SKM-1 (cell line): ENCODE measurements around the gene GSTA2.
"Not testable (repeated sequence)": the region's sequence is repeated elsewhere in the genome, so short reads cannot be mapped to it uniquely, and the experiment has no call there.

Experiments
- DNase-seq: peaks from one replicate; lab custom pipeline; 2025; ENCODE audit not compliant: unreplicated experiment; lab: John Stamatoyannopoulos, UW

The GSTA2 gene

DNA sequence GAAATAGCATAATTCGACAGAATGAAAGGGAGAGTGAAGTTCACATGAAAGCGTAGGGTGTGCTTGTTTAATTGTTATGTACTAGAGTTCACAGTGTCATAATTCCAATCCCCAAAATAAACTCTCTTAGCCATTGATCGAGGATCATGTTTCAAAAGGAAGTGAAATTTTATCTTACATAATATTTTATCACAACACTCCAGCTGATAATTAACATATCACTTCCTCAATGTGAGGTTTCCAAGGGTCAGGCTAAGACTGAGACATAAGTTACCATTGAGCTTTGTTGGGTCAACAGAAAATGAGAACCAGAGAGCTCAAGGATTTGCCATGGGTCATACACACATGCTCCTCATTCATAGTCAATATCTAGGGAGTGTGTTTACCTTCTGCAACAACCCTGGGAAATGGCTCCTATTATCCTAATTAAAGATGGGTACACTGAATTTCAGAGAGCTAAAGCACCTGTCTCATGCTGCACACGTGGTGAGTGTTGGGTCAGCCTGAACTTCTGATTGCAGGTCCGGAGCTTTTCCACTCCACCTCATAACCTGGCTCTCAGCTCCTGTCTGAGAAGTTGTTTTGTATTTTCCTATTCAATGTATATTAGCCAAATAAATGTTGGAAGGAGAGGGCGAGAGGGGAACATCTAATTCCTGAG lies 3.0 kb downstream of the GSTA2 start:
- no peak for DNase-seq

DNA sequence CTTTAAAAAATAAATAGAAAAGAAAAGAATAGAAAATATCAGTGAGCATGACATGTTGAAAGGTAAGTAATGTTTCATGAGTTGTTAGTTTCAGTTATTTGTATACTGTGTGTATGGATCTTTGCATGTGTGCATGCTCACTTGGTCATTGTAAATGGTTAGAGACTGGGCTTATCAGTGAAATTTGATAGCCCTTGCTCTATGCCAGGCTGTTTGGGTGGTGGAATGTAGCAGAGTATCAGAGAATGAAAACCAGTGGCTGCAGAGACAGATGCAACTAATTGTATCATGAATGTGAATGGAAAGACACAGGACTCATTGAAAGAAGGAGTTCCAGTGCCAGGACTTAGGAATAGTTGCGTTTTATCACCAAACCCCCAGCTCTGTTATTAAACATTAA lies 4.2 kb downstream of the GSTA2 start:
- no peak for DNase-seq

- DNase-seq, result not testable (repeated sequence)
Measured at GRCh38 chr6:52757651-52758338, 5.5 kb downstream of the GSTA2 start.

- DNase-seq, result no peak
Measured at GRCh38 chr6:52754443-52754842, 8.8 kb downstream of the GSTA2 start.

GRCh38 chr6:52753137-52753536 lies 10.1 kb downstream of the GSTA2 start:
- not testable (repeated sequence) for DNase-seq

DNA sequence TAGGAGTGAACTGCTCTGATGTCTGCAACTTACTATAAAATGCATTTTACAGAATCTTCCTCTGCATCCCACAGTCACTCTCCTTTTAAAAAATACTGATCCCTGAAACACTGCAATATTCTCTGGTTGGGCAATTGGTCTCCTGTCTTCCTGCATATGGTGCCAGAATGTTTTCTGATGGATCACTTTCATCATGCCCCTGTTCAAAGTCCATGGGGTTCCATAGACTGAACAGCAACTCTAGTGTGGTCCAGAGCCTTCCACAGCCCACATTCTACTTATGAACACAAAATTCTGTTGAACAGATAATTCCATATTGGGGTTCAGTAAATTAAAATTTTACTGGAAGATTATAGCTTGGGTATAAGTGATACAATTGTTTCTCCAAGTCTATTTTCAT lies 11.0 kb downstream of the GSTA2 start:
- DNase-seq, result no peak

DNA sequence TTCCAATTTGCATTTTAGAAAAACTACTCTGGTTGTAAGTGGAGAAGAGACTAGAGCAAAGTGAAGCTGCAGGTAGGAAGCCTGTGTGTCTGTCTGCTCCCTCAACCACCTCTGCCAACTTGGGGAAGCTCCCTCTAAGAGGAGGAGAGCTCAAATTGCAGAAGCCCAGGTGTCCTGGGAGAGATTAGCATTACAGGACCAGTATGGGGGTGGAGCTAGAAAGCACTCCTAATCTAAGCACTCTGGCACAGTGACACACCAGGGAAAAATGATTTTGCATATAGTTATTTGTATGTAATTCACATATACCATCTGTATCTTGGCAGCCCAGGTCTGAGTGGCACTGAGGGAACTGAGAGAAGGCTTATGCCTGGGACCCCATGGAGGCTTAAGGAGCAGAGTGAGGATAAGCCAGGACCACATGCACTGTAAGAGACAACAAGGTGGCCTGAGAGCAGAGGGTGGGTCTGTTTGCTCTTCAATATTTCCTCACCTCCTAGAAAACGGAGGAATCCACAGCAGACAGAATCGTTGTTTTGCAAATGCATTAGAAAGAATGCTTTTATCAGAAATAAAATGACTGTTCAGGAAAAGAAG lies 13.6 kb downstream of the GSTA2 start:
- no peak for DNase-seq

DNA sequence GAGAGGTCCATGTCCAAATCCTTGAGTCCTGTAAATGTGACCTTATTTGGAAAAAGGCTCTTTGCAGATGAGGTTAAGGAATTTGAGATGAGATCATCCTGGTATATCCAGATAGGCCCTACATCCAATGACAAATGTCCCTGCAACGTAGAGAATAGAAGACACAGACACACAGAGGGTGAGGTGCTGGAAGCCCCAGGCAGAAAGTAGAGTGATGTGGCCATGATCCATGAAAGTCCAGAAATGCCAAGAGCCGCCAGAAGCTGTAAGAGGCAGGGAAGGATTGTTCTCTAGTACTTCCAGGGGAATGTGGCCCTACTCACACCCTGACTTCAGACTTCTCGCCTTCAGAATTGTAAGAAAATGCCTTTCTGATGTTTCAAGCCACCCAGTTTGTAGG lies 16.0 kb downstream of the GSTA2 start:
- DNase-seq, result not testable (repeated sequence)

DNA sequence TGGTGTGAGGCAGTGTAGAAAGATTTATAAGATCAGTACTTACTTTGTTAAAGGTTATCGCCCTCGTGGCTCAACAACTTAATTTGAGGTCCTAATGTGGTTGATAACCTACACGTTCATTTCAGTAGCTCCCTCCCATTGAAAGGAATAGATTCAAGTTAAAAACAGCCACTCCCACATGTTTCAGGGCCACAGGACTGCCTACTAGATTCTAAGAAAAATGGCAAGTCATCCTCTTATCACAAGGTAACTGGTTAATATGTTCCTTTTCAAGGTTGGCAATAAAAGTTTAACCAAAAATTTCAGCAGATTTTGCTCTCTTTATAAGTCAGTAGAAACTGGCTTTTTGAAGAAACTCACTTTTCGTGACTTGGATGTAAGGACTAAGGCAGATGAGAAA lies 17.1 kb downstream of the GSTA2 start:
- DNase-seq, result no peak

DNA sequence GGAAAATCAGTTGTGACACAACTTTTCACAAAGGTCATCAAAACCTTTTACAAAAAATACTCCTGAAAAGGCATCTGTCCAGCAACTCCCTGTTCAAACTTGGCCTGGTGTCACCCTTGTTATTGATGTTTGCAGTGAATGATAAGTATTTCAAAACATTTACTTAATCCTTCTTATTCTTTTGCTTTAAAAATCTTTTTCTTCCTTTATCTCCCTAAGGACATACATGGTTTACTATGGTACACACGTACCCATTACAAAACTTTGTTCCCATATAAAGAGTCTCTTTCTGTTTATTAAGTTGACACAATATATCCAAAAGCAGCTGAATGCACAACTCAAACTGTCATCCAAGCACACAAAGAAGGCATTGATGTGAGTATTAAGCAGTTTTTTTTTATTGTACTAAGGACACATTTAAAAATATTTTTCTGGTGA lies 17.5 kb downstream of the GSTA2 start:
- DNase-seq, result no peak

- DNase-seq, result no peak
Measured at GRCh38 chr6:52741872-52742271, 21.4 kb downstream of the GSTA2 start.

DNA sequence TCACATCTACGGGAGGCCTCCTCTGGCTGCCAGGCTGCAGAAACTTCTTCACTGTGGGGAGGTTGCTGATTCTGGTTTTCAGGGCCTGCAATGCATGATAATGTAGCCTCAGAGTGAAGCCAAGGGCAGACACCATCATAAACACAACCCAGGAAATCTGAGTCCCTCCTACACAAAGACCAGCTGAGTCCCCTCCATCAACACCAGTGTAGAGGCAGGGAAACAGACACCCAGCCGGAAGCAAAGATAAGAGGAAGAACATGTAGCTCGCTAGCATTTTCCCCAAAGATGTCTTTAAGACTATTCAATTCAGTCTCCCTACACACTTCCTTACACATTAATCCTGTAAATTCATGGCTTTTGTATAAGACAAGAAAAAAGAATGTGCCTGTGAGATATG lies 23.6 kb downstream of the GSTA2 start:
- no peak for DNase-seq

GRCh38 chr6:52739134-52739533 lies 24.1 kb downstream of the GSTA2 start:
- DNase-seq, result no peak

GRCh38 chr6:52736145-52736544 lies 27.1 kb downstream of the GSTA2 start:
- DNase-seq, result no peak

DNA sequence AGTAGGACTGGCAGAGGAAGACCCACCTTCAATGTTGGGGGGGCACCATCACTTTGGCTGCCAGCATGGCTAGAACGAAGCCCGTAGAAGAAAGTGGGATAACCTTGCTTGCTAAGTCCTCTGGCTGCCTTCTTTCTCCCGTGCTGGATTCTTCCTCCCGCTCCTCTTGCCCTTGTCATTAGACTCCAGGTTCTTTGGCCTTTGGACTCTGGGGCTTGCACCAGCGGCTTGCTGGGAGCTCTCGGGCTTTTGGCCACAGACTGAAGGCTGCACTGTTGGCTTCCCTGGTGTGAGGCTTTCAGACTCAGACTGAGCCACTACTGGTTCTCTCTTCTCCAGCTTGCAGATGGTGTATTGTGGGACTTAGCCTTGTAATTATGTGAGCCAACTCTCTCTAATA lies 28.2 kb downstream of the GSTA2 start:
- no peak for DNase-seq

DNA sequence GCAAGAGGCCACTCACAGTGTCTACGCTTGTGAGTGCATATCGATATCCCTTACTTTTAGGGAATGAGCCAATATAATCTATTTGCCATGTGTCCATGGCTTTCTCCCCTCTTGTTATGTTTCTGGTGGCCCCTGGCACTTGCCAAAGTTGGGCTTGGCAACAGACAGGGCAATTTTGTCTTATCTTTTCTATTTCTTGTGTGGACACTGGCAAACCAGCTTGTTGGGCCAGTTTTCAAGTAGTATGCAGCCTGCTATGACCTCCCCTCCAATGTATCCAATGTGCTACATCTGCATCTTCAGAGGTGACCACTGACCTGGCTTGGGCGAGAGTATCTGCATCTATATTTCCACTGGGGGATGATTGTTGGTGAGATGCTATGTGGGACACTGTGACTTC lies 29.2 kb downstream of the GSTA2 start:
- DNase-seq, result no peak

DNA sequence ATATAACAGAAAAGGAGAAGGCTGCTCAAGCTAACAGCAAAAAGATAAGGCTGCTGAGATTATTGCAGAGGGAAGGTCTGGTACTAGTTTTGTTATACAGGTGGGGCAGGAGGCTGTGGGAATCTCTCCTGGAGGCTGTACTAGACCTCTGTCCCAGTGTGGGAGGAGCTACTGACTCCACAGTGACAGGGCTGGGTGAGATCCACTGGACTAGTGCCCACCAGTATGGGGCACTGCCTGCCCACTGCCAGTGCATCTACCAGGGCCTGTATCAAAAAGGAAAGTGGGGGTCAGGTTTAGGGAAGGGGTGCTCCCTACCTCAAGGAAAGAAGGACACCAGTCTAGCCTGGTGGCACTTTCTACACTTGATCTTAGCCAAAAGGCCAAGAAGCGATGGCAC lies 30.1 kb downstream of the GSTA2 start:
- DNase-seq, result no peak

DNA sequence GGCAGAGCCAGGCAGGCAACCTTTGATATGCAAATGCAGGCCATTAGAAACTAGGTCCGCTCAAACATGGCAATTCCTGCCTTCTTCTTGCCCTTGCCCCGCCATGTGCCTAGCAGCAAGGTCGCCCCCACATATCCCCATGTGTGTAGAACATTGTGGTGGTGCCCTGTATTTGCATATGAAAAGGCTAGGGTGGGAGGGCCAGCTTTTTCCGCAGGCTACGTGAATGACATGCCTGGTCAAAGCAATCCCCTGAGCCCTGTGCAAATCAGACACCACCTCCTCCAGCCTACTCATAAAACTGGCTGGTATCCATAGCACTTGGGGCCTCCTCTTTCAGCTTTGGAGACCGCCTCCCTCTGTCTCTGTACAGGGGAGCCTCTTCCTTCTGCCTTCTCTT lies 31.6 kb downstream of the GSTA2 start:
- no peak for DNase-seq

DNA sequence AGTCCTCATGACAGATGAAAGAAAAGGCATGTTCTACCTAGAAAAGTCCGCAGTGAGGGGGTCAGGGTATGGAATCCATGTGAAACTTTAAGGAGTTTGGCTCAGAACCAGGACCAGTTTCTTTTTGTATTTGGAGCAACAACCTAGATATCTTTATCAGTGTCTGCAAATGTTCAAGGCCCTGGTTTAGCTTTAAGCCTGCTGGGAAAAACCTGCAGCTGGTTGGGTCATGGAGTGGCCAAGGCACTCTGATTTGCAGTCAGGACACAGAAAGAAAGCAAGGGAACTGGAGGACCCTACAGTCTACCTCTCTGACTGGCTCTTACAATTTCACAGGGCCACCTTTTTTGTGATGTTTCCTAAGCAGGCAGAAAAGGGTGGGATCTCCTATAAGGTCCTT lies 33.7 kb downstream of the GSTA2 start:
- DNase-seq, result no peak

DNA sequence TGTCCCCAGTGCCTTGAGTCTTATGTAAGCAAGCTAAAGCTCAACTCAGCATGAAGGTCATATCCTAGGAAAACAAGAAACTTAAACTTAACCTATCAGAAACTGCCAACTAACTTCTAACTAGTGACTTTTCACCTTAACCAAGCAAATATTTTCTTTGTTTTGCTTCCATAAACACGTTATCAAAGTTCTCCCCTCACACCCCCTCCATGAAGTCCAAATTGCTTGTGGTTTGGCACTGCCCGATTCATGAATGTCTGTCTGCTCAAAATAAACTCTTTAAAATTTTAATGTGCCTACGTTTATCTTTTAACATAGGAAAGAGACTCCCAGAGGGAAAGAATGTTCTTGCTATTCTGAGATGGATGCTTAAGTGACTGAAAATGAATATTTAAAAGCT lies 34.9 kb downstream of the GSTA2 start:
- DNase-seq, result no peak

DNA sequence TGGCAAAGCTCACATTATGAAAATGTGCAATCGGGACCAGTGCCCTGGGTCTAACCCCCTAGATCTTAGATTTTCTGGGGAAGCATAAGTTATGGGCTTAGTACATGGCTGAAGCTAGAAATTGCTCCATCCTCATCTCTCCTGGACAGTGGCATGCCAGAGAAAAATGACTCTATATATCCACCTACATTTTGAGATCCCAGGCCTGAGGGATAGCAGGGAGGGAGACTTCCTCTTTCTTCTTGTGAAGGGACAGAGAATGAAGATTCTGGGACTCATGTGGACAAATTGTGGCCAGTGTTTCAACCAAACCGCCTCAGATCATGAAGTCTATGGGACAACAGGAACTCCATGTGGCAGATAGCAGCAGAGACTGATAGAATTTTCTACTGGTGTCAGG lies 35.4 kb downstream of the GSTA2 start:
- no peak for DNase-seq

DNA sequence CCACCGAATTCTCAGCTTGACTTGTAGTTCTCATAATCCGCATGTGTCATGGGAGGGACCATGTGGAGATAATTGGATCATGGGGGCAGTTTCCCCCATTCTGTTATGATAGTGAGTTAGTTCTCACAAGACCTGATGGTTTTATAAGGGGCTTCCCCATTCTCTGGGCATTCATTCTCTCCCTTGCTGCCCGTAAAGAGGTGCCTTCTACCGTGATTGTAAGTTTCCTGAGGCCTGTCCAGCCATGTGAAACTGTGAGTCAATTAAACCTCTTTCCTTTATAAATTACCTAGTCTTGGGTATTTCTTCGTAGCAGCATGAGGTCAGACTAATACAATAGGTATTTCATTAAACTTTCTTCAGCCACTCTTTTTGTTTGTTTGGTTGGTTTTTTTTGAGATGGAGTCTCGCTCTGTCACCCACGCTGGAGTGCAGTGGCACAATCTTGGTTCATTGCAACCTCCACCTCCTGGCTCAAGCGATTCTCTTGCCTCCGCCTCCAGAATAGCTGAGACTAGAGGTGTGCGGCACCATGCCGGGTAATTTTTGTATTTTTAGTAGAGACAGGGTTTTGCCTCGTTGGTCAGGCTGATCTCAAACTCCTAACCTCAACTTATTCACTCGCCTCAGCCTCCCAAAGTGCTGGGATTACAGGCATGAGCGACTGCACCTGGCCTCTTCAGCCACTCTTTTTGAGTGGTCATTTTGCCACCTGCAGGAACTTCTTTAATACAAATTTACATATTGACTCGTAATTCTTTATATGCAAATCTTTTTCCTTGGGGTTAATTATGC lies 36.3 kb downstream of the GSTA2 start:
- no peak for DNase-seq
